Right hindlimb (tissue), 1 donor: Measurements from ENCODE around the gene SLC2A9.
A peak's percentile ranks its signal among the peaks of the same experiment; 100 is the strongest.

Experiments used
- DNase-seq: peaks from one replicate; pipeline ENCODE4 v3.0.0-alpha.2; 2018

The SLC2A9 gene

DNA sequence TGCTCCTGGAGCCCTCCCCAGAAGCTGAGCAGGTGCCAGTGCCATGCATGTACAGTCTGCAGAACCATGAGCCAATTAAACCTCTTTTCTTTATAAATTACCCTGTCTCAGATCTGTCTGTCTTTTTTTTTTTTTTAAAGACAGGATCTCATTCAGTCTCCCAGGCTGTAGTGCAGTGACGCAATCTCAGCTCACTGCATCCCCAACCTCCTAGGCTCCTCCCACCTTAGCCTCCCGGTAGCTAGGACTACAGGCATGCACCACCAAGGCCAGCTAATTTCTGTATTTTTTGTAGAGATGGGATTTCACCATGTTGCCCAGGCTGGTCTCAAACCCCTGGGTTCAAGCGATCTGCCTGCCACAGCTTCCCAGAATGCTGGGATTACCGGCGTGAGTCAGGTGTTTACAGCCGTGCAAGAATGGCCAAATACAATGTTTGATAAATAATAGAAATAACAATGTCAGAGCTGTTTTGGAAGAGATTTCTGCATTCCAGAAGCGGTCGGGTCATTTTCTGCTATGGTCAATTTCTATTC, 68.8 kb downstream of the SLC2A9 start:
- no peak for DNase-seq

GRCh38 chr4:9949573-9949972, 71.7 kb downstream of the SLC2A9 start:
- no peak for DNase-seq

- no peak for DNase-seq
Measured at GRCh38 chr4:9947168-9948062, 73.9 kb downstream of the SLC2A9 start.

- no peak for DNase-seq
Measured at GRCh38 chr4:9946170-9946569, 75.1 kb downstream of the SLC2A9 start.

DNA sequence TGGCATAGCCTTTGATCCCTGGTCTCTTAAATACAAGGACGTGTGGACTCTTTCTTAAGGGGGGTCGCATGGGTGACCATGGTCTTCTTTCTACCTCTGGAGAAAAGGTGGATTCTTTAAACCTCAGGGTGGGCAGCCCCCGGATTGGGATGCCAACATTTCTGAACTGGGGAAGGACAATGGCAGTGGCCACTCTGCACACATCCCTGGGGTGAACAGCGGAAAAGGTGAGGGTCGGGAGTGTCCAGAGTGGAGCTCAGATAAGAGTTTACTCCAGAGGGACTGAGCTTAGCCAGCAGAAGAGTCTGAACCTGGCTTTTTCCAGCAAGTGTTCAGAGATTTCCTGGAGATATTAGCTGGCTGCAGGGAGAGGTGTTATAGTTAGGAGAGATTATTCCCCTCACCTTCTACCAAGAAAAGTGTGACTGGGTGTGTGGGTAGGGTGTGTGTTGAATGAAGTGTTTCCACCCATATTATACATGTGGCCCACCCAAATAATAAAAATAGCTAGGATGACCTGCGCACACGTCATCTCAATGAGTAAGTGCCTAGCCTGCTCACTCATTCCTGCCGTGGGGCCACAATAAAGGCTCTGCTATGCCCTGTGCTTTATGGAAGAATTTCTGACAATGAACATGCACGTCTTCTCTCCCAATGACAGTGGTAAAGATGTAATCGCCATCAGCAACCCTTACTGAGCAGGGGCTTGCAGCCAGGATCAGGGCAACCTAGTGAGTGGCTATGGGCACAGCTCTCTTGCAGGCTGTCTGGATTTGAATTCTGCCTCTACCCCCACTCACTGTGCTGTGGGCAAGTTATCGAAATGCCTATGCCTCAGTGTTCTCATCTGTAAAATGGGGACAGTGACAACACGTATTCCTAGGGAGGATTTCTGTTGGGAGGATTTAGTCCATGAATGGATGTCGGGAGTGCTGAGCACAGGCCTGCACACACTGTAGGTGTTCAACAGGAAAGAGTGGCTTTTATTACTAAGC, 76.6 kb downstream of the SLC2A9 start:
- no peak for DNase-seq

DNA sequence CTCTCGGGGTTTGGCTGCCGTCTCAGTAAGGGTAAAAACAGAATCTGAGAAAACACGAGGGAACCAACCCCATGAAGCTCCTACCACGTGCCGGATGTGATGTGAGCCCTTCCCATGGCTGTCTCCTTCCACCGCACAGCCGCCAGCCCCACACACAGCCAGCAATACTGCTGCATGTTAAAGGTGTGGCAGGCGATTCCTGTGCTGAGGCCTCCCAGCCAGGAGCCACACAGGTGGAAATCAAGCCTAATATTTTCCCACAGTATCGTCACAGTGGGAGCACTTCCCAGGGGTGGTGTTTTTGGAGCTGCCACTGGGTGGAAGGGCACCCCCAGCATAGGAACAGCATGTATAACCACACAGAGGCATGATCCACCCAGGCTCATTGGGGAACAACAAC, 77.5 kb downstream of the SLC2A9 start:
- DNase-seq, result no peak

DNA sequence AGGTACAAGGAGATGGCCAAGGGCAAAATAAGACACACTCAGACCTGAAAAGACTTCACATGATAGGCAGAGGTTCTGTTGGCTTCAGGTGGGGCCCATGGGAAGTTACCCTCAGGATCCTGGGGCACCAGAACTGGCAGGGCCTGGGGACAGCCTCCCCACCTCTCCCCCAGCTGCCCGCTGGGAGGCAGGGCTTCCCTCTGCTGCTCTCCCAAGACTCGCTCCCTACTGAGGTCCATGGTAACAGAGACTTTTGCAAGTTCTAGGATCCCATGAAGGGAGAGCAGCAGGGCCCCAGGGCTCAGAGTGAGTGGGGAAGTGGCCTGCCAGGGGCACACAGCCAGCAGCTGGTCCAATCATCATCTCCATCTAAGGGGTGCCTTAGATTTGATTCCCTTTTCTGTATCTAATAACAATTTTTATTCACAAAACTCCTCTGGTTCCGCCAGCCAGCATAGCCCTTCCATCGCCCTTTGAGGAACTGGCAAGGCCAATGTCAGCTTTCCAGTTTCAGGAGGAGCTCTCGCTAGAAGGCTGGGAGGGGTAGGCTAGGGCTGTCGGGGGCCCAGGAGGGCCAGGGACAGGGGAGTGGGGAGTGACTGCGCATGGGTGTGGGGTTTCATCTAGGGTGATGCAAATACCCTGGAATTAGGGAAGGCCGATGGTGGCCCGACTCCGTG, 78.2 kb downstream of the SLC2A9 start:
- no peak for DNase-seq

- DNase-seq, result no peak
Measured at GRCh38 chr4:9942139-9942538, 79.2 kb downstream of the SLC2A9 start.

- DNase-seq, result no peak
Measured at GRCh38 chr4:9940041-9940440, 81.3 kb downstream of the SLC2A9 start.

GRCh38 chr4:9938933-9939332, 82.4 kb downstream of the SLC2A9 start:
- DNase-seq, result no peak

- no peak for DNase-seq
Measured at GRCh38 chr4:9937078-9937477, 84.2 kb downstream of the SLC2A9 start.

- no peak for DNase-seq
Measured at GRCh38 chr4:9936129-9936644, 85.1 kb downstream of the SLC2A9 start.

GRCh38 chr4:9933956-9934355, 87.3 kb downstream of the SLC2A9 start:
- no peak for DNase-seq

GRCh38 chr4:9933184-9933583, 88.1 kb downstream of the SLC2A9 start:
- DNase-seq, result no peak

- DNase-seq, result no peak
Measured at GRCh38 chr4:9932771-9933170, 88.5 kb downstream of the SLC2A9 start.

GRCh38 chr4:9931146-9931545, 90.2 kb downstream of the SLC2A9 start:
- DNase-seq, result no peak

DNA sequence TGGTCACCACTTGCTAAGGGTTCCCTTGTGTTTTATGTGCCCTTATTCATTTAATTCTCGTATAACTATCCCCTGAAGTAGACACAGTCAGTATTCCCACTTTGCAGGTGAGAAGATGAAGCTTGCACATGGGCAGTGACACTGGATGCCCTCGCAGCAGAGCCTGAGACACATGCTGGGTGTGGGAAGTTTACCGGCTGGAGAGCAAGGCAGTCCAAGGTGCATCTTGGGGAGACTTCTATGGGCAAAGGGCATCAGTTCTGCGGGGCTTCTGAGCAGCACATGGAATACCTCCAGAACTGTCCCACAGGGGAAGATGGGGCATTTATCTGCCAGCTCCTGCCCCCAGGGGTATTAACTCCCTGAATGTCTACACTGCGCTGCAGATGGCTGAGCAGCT, 92.2 kb downstream of the SLC2A9 start:
- DNase-seq, result no peak

DNA sequence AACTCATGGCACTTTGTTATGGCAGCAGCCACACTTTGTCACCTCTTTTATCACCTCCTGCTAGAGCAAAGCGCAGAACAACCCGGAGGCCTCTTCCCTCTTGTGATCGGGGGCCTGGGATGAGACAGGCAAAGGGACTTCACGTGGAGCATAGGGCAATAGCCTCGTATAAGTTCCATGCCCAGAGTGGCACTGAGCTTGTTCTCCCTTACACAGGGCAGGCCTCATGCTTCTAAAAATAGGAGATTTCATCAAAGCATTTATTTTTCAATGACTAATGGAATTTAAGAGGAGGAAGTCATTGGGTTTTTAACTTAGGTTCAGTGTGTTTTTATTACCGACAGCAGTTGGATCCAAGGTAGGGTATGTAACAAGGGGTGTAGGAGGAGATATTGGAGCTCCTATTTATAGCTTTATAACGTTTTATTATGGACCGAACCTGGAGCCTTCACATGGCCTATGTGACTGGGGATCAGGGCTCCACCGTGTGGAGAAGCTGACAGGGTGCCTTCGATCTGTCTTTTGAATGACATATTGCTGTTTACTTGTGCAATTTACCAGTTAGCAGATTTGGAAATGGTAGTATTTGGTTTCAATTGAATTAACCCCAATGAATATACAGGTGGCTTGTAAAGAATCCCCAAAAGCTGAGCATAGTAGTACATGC, 93.8 kb downstream of the SLC2A9 start:
- no peak for DNase-seq

DNA sequence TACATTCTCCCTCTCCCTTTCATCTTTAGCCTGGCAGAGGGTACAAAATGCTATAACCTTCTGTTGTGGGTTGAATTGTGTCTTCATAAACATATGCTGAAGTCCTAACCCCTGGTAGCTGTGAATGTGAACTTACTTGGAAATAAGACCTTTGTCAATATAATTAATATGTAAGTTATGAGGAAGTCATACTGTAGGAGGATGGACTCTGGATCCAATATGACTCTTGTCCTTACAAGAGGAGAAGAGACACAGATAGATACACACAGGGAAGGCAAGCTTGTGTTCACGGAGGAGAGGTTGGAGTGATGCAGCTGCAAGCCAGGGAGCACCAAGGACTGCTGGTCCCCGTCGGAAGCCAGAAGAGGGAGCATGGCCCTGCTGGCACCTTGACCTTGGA, 94.7 kb downstream of the SLC2A9 start:
- DNase-seq, result no peak

DNA sequence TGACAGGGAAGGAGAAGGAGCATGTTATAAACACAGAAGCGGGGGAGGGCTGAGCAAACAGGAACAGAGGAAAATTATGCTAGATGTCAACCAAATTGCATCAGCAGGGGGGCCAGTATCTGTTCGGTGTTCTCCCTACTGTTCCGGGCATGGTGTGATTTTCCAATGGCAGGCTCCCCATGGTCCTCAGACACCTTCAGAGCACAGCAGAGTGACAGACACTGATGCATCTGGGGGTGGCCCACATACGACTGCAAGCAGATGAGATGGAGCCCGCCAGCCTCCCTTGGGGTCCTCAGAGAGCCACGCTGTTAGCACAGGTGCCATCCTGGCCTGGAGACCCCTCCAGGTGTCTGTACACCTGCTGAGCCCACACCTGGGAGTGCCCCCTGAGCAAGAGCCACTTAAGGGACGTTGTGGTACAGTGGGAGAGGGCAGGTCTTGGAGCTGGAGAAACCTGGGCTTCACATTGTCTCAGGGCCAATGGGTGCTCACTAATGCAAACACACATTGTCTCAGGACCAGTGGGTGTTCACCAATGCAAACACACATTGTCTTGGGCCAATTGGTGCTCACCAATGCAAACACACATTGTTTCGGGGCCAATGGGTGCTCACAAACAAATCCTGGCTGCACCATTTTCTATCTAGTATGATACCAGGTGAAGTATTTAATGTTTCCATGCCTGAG, 95.4 kb downstream of the SLC2A9 start:
- DNase-seq, result no peak

- DNase-seq, result peak; percentile 66
Measured at GRCh38 chr4:9924750-9925149, 96.5 kb downstream of the SLC2A9 start.
